Cardiac muscle cell (in vitro differentiated cells and primary cell): Measurements from ENCODE around the gene CIDEC. TPM values are rescaled to one million over a fixed set of nuclear protein-coding genes. Genes with fewer than 3 reads are reported as not detected.
"Not testable (repeated sequence)": the region's sequence is repeated elsewhere in the genome, so short reads cannot be mapped to it uniquely, and the experiment has no call there.

ENCODE experiments used
- DNase-seq, 2 donors: peaks; one replicate each; pipeline versions ENCODE4 v3.0.0 to v3.0.0-alpha.2; 2010 to 2017; ENCODE audit warnings: low read depth in 1 of 2, low spot score in 1 of 2
- H3K27ac ChIP-seq: fragments of 200-600 bp; sonication (generic); 2 replicates; pipeline ENCODE4 v1.5.1; 2016
- H3K27me3 ChIP-seq: fragments of 200-600 bp; sonication (generic); 2 replicates; pipeline ENCODE4 v1.6.0; 2016; ENCODE audit warnings: control low read depth
- H3K36me3 ChIP-seq: fragments of 200-600 bp; sonication (generic); 2 replicates; pipeline ENCODE4 v1.5.1; 2016; ENCODE audit warnings: control low read depth
- H3K4me1 ChIP-seq: fragments of 200-600 bp; sonication (generic); 2 replicates; pipeline ENCODE4 v1.8.1; 2017; ENCODE audit warnings: low read depth, mild to moderate bottlenecking, mixed run types
- H3K4me3 ChIP-seq: fragments of 200-600 bp; sonication (generic); 2 replicates; pipeline ENCODE4 v1.5.1; 2016; ENCODE audit warnings: mild to moderate bottlenecking
- H3K9me3 ChIP-seq: fragments of 200-600 bp; sonication (generic); 2 replicates; pipeline ENCODE4 v1.5.1; 2017; ENCODE audit warnings: low read depth, mild to moderate bottlenecking, control low read depth
- polyA plus RNA-seq: library from polyadenylated mRNA; unstranded; fragments of >200 nt; fragmentation: Nextera tagmentation; extraction: Ambion mirVana; gene quantifications from 2 replicates; pipeline ENCODE4 v1.2.1, GENCODE V29; 2016
- total RNA-seq: library from RNA; depleted of rRNA; stranded (reverse); fragments of >200 nt; gene quantifications from 2 replicates; pipeline ENCODE4 v1.2.3, GENCODE V29; 2016
- TF ChIP-seq, protein P1 (sequence below): IDR thresholded peaks from 2 replicates; pipeline ENCODE4 v1.5.1; 2012; ENCODE audit warnings: low read depth, mild to moderate bottlenecking, low read length

The CIDEC gene
- total and polyA plus RNA-seq, 2 experiments from 2014 or later, result 0.37 TPM; not detected in 1

DNA sequence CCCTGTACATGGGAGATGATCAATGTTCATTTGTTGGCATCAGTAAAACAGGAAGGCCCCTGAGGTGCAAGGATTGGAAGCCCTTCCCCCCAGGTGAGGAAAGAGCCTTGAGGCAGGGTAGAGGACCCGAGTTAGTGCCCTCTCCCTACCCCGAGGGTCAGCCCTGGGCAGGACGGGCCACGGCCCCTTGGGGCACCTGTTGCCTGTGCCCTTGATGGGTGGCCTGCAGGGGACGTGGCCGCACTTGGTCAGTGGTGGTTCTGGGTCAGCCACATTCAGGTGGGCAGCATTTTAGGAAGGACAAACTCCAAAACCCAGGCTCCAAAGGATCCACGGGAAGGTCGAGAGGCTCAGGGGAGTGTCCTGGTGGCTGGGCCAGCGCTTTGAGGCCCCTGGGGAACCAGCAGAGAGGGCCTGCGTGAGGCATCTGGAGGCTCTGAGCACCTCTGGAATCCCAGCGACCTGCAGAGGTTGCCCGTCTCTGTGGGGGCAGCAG lies 20.5 kb downstream of the CIDEC start:
- Histone ChIP-seq H3K4me3 (no peak overlapping the region), H3K9me3 (no peaks in the 10 kb centered on the region), H3K36me3 (no peaks in the 10 kb centered on the region), H3K4me1 (peaks cover 13% of the 10 kb centered on the region), H3K27me3 (no peaks in the 10 kb centered on the region), H3K27ac (no peak overlapping the region)
- DNase-seq, result no peak
- TF ChIP-seq, protein P1, sequence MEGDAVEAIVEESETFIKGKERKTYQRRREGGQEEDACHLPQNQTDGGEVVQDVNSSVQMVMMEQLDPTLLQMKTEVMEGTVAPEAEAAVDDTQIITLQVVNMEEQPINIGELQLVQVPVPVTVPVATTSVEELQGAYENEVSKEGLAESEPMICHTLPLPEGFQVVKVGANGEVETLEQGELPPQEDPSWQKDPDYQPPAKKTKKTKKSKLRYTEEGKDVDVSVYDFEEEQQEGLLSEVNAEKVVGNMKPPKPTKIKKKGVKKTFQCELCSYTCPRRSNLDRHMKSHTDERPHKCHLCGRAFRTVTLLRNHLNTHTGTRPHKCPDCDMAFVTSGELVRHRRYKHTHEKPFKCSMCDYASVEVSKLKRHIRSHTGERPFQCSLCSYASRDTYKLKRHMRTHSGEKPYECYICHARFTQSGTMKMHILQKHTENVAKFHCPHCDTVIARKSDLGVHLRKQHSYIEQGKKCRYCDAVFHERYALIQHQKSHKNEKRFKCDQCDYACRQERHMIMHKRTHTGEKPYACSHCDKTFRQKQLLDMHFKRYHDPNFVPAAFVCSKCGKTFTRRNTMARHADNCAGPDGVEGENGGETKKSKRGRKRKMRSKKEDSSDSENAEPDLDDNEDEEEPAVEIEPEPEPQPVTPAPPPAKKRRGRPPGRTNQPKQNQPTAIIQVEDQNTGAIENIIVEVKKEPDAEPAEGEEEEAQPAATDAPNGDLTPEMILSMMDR, result no peak

DNA sequence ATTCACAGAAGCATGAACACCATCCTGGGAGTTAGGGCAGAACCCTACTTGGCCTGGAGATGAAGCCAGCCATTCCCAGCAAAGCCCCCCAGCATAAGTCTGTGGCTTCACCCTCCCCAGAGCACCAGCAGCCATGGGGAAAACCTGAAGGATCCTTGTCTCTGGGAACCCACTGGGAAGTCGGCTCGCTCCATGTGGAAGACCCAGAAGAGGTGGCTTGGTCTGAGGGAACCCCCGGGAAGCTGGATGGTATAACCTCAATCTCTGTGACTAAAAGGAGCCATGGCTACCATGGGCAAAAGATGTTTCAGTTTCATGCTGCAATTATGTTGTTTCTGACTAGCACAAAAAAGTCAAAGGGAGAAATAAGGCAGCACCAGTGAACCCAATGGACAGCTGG lies 24.5 kb downstream of the CIDEC start:
- H3K9me3 ChIP-seq, result no peaks in the 10 kb centered on the region
- DNase-seq, result no peak
- TF ChIP-seq, protein P1, result no peak

GRCh38 chr3:9854291-9854940 lies 25.6 kb downstream of the CIDEC start:
- DNase-seq, H3K9me3 ChIP-seq, H3K27ac ChIP-seq: not testable (repeated sequence)

More for the DNA sequence above, 24.5 kb downstream of the CIDEC start:
- Histone ChIP-seq H3K36me3 (no peaks in the 10 kb centered on the region), H3K27me3 (no peaks in the 10 kb centered on the region), H3K4me1 (peaks cover 7% of the 10 kb centered on the region), H3K27ac (no peak overlapping the region), H3K4me3 (no peak overlapping the region)

GRCh38 chr3:9852528-9852927 lies 27.5 kb downstream of the CIDEC start:
- TF ChIP-seq, protein P1, result no peak
- H3K4me1 ChIP-seq, result peaks cover 7% of the 10 kb centered on the region
- no peaks in the 10 kb centered on the region for H3K9me3 ChIP-seq
- H3K27me3 ChIP-seq, result no peaks in the 10 kb centered on the region
- H3K27ac ChIP-seq, result no peak overlapping the region
- no peak for DNase-seq
- H3K4me3 ChIP-seq, result no peak overlapping the region
- H3K36me3 ChIP-seq, result no peaks in the 10 kb centered on the region

More at GRCh38 chr3:9854291-9854940, 25.6 kb downstream of the CIDEC start:
- H3K4me1 ChIP-seq, H3K36me3 ChIP-seq, H3K4me3 ChIP-seq, H3K27me3 ChIP-seq: not testable (repeated sequence)

DNA sequence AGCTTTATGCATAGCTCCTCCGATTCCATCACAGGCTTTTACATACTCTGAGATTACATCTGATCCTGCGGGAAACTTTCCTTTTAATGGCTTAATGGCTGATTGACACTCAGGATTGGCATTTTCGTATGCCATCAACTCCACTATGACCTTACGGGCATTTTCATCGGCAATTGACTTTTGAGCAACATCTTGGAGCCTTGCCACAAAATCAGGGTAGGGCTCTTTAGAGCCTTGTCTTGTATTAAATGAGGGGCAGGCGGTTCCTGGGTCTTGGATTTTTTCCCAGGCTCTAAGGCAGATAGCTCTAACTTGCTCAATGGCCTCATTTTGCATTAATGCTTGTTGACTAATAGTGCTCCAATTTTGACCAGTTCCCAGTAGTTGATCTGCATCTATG lies 28.1 kb downstream of the CIDEC start:
- DNase-seq, result peak in 1 of 2 donors; percentile 47
- H3K27ac ChIP-seq, H3K4me3 ChIP-seq, H3K4me1 ChIP-seq, H3K27me3 ChIP-seq, H3K36me3 ChIP-seq, H3K9me3 ChIP-seq: not testable (repeated sequence)

DNA sequence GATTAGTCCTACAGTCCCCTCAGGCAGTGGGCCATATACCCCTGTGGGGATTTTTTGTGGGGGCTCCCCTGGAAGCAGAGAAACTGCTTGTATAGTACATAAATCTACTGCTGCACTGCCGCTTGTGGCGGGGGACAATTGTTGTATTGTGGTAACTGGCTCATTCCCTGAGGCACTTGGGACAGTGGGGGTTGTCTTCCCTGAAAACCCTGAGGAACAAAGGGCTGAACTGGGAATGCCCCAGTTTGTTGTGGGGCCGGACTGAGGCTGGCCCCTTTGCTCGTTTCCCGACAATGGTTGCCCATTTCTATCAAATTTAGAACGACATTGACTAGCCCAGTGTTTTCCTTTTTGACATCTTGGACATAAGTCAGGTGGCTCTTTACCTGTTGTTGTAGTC lies 28.7 kb downstream of the CIDEC start:
- not testable (repeated sequence) for DNase-seq, H3K4me3 ChIP-seq, H3K4me1 ChIP-seq, H3K27me3 ChIP-seq, H3K9me3 ChIP-seq, H3K27ac ChIP-seq, H3K36me3 ChIP-seq

DNA sequence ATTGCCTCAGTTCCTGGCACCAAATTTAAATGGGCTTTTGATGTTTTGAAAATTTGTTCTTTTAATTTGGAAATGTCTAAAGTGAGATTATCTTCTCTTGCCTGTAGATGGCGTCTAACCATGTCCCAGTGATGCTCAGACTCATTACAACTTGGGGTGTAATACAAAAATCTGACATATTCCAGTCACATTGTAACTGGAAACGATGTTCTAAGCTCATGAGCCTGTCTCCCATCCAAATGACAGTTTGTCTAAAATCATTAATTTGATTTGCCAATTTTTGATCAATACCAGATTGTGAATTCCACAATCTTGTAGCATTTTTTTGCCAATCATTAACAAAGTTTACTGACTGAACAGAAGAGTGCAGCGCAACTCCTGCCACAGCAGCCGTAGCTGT lies 31.2 kb downstream of the CIDEC start:
- not testable (repeated sequence) for H3K36me3 ChIP-seq, H3K27ac ChIP-seq, H3K27me3 ChIP-seq, H3K4me1 ChIP-seq, H3K4me3 ChIP-seq, H3K9me3 ChIP-seq
- TF ChIP-seq, protein P1, result peak; percentile 48
- DNase-seq, result peak in 1 of 2 donors; percentile 60

- H3K4me1 ChIP-seq, H3K27ac ChIP-seq, H3K4me3 ChIP-seq, DNase-seq, H3K27me3 ChIP-seq, H3K9me3 ChIP-seq, H3K36me3 ChIP-seq: not testable (repeated sequence)
Observed at GRCh38 chr3:9847870-9848269, 32.2 kb downstream of the CIDEC start.
